ENCODE data around the gene TRAPPC14. TPM values are rescaled to one million over a fixed set of nuclear protein-coding genes. Genes with fewer than 3 reads are reported as not detected.

Gene TRAPPC14
- total and polyA plus RNA-seq, 9 of the 15 experiments (the other 6 are each of a cell fraction or from before 2014, with no cell fraction given): 0.42 to 45.9 (median 18.2) TPM

DNA sequence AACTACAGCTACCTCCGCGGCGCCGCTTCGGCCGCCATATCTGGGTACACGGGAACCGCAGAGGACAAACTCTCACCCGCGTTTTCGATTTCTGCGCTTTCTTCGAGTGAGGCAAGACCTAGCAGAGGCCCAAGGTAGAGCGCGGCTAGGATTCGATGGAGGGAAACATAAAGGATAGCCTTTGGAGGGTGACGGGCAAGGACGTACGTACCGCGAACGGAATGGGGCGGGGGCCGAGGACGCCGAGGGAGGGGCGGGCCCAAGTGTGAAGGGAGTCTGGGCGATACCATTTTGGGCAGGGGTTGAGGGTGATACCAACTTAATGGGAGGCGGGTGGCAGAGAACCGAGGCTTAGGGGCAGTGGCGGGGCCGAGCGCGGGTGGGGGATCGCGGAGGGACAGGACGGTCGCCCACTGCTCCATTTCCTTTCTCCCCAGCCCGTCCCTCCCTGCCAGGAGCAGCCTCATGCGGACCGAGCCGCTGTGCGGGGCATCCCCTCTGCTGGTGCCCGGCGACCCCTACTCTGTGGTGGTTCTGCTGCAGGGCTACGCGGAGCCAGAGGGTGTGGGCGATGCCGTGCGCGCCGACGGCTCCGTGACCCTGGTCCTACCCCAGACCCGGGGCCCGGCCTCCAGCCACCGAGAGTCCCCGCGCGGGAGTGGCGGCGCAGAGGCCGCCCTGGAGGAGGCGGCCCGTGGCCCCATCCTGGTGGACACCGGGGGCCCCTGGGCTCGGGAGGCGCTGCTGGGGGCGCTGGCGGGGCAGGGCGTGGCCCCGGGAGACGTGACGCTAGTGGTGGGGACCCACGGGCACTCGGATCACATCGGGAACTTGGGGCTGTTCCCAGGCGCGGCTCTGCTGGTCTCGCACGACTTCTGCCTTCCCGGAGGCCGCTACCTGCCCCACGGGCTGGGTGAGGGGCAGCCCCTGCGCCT is 31.3 kb downstream of the TRAPPC14 start, which contains the start of gene MBLAC1 (continued):
- TF ChIP-seq, protein P1, sequence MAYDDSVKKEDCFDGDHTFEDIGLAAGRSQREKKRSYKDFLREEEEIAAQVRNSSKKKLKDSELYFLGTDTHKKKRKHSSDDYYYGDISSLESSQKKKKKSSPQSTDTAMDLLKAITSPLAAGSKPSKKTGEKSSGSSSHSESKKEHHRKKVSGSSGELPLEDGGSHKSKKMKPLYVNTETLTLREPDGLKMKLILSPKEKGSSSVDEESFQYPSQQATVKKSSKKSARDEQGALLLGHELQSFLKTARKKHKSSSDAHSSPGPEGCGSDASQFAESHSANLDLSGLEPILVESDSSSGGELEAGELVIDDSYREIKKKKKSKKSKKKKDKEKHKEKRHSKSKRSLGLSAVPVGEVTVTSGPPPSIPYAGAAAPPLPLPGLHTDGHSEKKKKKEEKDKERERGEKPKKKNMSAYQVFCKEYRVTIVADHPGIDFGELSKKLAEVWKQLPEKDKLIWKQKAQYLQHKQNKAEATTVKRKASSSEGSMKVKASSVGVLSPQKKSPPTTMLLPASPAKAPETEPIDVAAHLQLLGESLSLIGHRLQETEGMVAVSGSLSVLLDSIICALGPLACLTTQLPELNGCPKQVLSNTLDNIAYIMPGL (CRISPR knock-in tag; IDR thresholded peaks at IDR 0.05): peak; percentile 21; the same call in 1 of the 2 replicates
- TF ChIP-seq SMAD2 (IDR thresholded peaks at IDR 0.05; ENCODE audit: low read depth, low read length) (no peak), PPARD (CRISPR knock-in tag; IDR thresholded peaks at IDR 0.05) (no peak), ZNF3 (CRISPR knock-in tag; IDR thresholded peaks at IDR 0.05) (no peak), PTRF (tag; IDR thresholded peaks at IDR 0.05) (no peak), KAT2B (IDR thresholded peaks at IDR 0.05; ENCODE audit: low read depth, low read length) (no peak), NFYB (IDR thresholded peaks at IDR 0.05; ENCODE audit: extremely low read depth, insufficient read length) (no peak), ZBTB7A (IDR thresholded peaks at IDR 0.05; ENCODE audit: borderline replicate concordance, control insufficient read depth, low read depth, low read length) (peak; percentile 69; the same call in 1 of the 2 replicates), ILF3 (IDR thresholded peaks at IDR 0.05; ENCODE audit: borderline replicate concordance) (no peak), RB1 (IDR thresholded peaks at IDR 0.05; ENCODE audit: low read depth) (peak; percentile 65), ZNF586 (CRISPR knock-in tag; conservative IDR thresholded peaks at IDR 0.05) (no peak), ZNF143 (CRISPR knock-in tag; IDR thresholded peaks at IDR 0.05) (no peak)
- TF ChIP-seq, protein P2, sequence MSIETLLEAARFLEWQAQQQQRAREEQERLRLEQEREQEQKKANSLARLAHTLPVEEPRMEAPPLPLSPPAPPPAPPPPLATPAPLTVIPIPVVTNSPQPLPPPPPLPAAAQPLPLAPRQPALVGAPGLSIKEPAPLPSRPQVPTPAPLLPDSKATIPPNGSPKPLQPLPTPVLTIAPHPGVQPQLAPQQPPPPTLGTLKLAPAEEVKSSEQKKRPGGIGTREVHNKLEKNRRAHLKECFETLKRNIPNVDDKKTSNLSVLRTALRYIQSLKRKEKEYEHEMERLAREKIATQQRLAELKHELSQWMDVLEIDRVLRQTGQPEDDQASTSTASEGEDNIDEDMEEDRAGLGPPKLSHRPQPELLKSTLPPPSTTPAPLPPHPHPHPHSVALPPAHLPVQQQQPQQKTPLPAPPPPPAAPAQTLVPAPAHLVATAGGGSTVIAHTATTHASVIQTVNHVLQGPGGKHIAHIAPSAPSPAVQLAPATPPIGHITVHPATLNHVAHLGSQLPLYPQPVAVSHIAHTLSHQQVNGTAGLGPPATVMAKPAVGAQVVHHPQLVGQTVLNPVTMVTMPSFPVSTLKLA (conservative IDR thresholded peaks at IDR 0.05): peak; percentile 75 to 77
- TF ChIP-seq, protein P3, sequence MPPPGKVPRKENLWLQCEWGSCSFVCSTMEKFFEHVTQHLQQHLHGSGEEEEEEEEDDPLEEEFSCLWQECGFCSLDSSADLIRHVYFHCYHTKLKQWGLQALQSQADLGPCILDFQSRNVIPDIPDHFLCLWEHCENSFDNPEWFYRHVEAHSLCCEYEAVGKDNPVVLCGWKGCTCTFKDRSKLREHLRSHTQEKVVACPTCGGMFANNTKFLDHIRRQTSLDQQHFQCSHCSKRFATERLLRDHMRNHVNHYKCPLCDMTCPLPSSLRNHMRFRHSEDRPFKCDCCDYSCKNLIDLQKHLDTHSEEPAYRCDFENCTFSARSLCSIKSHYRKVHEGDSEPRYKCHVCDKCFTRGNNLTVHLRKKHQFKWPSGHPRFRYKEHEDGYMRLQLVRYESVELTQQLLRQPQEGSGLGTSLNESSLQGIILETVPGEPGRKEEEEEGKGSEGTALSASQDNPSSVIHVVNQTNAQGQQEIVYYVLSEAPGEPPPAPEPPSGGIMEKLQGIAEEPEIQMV (tag; conservative IDR thresholded peaks at IDR 0.05; ENCODE audit: low read depth): no peak
- TF ChIP-seq, protein P4, sequence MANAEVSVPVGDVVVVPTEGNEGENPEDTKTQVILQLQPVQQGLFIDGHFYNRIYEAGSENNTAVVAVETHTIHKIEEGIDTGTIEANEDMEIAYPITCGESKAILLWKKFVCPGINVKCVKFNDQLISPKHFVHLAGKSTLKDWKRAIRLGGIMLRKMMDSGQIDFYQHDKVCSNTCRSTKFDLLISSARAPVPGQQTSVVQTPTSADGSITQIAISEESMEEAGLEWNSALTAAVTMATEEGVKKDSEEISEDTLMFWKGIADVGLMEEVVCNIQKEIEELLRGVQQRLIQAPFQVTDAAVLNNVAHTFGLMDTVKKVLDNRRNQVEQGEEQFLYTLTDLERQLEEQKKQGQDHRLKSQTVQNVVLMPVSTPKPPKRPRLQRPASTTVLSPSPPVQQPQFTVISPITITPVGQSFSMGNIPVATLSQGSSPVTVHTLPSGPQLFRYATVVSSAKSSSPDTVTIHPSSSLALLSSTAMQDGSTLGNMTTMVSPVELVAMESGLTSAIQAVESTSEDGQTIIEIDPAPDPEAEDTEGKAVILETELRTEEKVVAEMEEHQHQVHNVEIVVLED (CRISPR knock-in tag; IDR thresholded peaks at IDR 0.05): peak; percentile 88
